GM23338 (cell line): ENCODE results near the gene A2ML1. TPM values are rescaled to one million over a fixed set of nuclear protein-coding genes. Genes with fewer than 3 reads are reported as not detected.
A peak's percentile ranks its signal among the peaks of the same experiment; 100 is the strongest.

Experiments used
- ATAC-seq: fragments of 200-7000 bp; cut with Tn5 transposase; 3 replicates; pipeline ENCODE4 v1.9.1; 2020
- DNase-seq: peaks from one replicate; pipeline ENCODE4 v3.0.0-alpha.2; 2015; ENCODE audit warnings: low spot score
- H2AFZ ChIP-seq: fragments of 200-600 bp; sonication (generic); 2 replicates; pipeline ENCODE4 v1.8.0; 2016; ENCODE audit warnings: antibody characterized with exemption, mild to moderate bottlenecking, moderate library complexity
- H3F3A ChIP-seq: fragments of 200-600 bp; sonication (generic); replicated peaks from 2 replicates; pipeline ENCODE4 v1.8.0; 2017; ENCODE audit warnings: antibody characterized with exemption, mixed run types, low read depth
- H3K27ac ChIP-seq: fragments of 200-600 bp; sonication (generic); 2 replicates; pipeline ENCODE4 v1.6.1; 2016; ENCODE audit warnings: low read depth
- H3K27me3 ChIP-seq: fragments of 200-600 bp; sonication (generic); 2 replicates; pipeline ENCODE4 v1.8.0; 2016; ENCODE audit warnings: mild to moderate bottlenecking, mixed run types, moderate library complexity; ENCODE audit not compliant: insufficient read depth
- H3K36me3 ChIP-seq: fragments of 200-600 bp; sonication (generic); 2 replicates; pipeline ENCODE4 v1.8.0; 2016; ENCODE audit warnings: mild to moderate bottlenecking; ENCODE audit not compliant: insufficient read depth
- H3K4me1 ChIP-seq: fragments of 200-600 bp; sonication (generic); 2 replicates; pipeline ENCODE4 v1.8.0; 2016; ENCODE audit warnings: mild to moderate bottlenecking, moderate library complexity; ENCODE audit not compliant: insufficient read depth
- H3K4me2 ChIP-seq: fragments of 200-600 bp; sonication (generic); 2 replicates; pipeline ENCODE4 v1.7.1; 2017; ENCODE audit warnings: mixed run types
- H3K4me3 ChIP-seq: fragments of 200-600 bp; sonication (generic); 2 replicates; pipeline ENCODE4 v1.6.1; 2016; ENCODE audit warnings: mixed run types
- H3K79me2 ChIP-seq: fragments of 200-600 bp; sonication (generic); replicated peaks from 2 replicates; pipeline ENCODE4 v1.8.0; 2017; ENCODE audit warnings: mild to moderate bottlenecking; ENCODE audit not compliant: insufficient read depth
- H3K9me2 ChIP-seq: fragments of 200-600 bp; sonication (generic); 2 replicates; pipeline ENCODE4 v1.8.0; 2017; ENCODE audit not compliant: insufficient read depth
- H4K20me1 ChIP-seq: fragments of 200-600 bp; sonication (generic); replicated peaks from 2 replicates; pipeline ENCODE4 v1.8.0; 2017; ENCODE audit warnings: mild to moderate bottlenecking; ENCODE audit not compliant: insufficient read depth
- H3K27ac Mint-ChIP-seq: 2 replicates; pipeline ENCODE4 v1.8.0; 2020; ENCODE audit warnings: inconsistent platforms, mild to moderate bottlenecking, moderate library complexity, mixed read lengths
- H3K27me3 Mint-ChIP-seq: 3 replicates; pipeline ENCODE4 v1.8.0; 2022; ENCODE audit warnings: low read depth, mild to moderate bottlenecking, moderate library complexity, mixed read lengths, inconsistent platforms; ENCODE audit not compliant: insufficient read depth, poor library complexity
- H3K36me3 Mint-ChIP-seq: 3 replicates; pipeline ENCODE4 v1.8.0; 2021; ENCODE audit warnings: low read depth, mild to moderate bottlenecking, inconsistent platforms, moderate library complexity, mixed read lengths
- H3K4me1 Mint-ChIP-seq: 3 replicates; pipeline ENCODE4 v1.8.0; 2020; ENCODE audit warnings: mild to moderate bottlenecking, inconsistent platforms, mixed read lengths
- H3K4me3 Mint-ChIP-seq: 3 replicates; pipeline ENCODE4 v1.8.0; 2021; ENCODE audit warnings: moderate library complexity, mild to moderate bottlenecking, inconsistent platforms, mixed read lengths
- H3K9me3 Mint-ChIP-seq: 3 replicates; pipeline ENCODE4 v1.8.0; 2020; ENCODE audit warnings: moderate library complexity, mild to moderate bottlenecking, inconsistent platforms, mixed read lengths
- CTCF ChIP-seq, 2 experiments: fragments of 200-600 bp in 1 of 2; sonication (generic) in 1 of 2; conservative IDR thresholded peaks; 2 replicates each; pipeline versions ENCODE4 v1.5.1 to v1.6.1; 2016 to 2017; ENCODE audit warnings: antibody characterized with exemption in 2 of 2, low read depth in 2 of 2, mild to moderate bottlenecking in 2 of 2, moderate library complexity in 1 of 2
- EZH2 ChIP-seq: fragments of 200-600 bp; sonication (generic); IDR thresholded peaks from one replicate; pipeline ENCODE4 v1.8.0; 2017; ENCODE audit warnings: antibody characterized with exemption, mild to moderate bottlenecking, low read depth; ENCODE audit not compliant: unreplicated experiment
- EZH2phosphoT487 ChIP-seq: fragments of 200-600 bp; sonication (generic); IDR thresholded peaks from one replicate; pipeline ENCODE4 v1.8.1; 2018; ENCODE audit warnings: antibody characterized with exemption; ENCODE audit not compliant: unreplicated experiment
- JUNB ChIP-seq: IDR thresholded peaks from one replicate; pipeline ENCODE4 v1.6.1; 2016; ENCODE audit warnings: antibody characterized with exemption; ENCODE audit not compliant: unreplicated experiment
- NANOG ChIP-seq: IDR thresholded peaks from 2 replicates; pipeline ENCODE4 v1.6.1; 2016; ENCODE audit warnings: antibody characterized with exemption, borderline replicate concordance
- POLR2AphosphoS5 ChIP-seq: IDR thresholded peaks from 2 replicates; pipeline ENCODE4 v1.6.1; 2016; ENCODE audit warnings: antibody characterized with exemption, low read depth
- REST ChIP-seq: IDR thresholded peaks from one replicate; pipeline ENCODE4 v1.6.1; 2018; ENCODE audit warnings: antibody characterized with exemption; ENCODE audit not compliant: unreplicated experiment
- STAT1 ChIP-seq: IDR thresholded peaks from one replicate; pipeline ENCODE4 v1.6.1; 2016; ENCODE audit warnings: antibody characterized with exemption; ENCODE audit not compliant: unreplicated experiment
- ZNF114 ChIP-seq: fragments of 250-450 bp; sonication (Bioruptor Pico); IDR thresholded peaks from 2 replicates; pipeline ENCODE4 v1.5.0; 2020; ENCODE audit warnings: mild to moderate bottlenecking, moderate library complexity
- polyA plus RNA-seq: library from polyadenylated mRNA; unstranded; fragments of >200 nt; fragmentation: Nextera tagmentation; extraction: Ambion mirVana; gene quantifications from 2 replicates; pipeline ENCODE4 v1.2.1, GENCODE V29; 2016
- total RNA-seq: library from RNA; depleted of rRNA; stranded (reverse); fragments of >200 nt; shearing (Covaris generic); gene quantifications from 2 replicates; pipeline ENCODE4 v1.2.3, GENCODE V29; 2014
- TF ChIP-seq, protein P1 (sequence below): fragments of 250-450 bp; sonication (Bioruptor Pico); IDR thresholded peaks from 2 replicates; pipeline ENCODE4 v1.5.0; 2020; ENCODE audit warnings: mild to moderate bottlenecking, moderate library complexity

Gene A2ML1
- total and polyA plus RNA-seq, 2 experiments from 2014 or later: 3.8 to 6.0 TPM

DNA sequence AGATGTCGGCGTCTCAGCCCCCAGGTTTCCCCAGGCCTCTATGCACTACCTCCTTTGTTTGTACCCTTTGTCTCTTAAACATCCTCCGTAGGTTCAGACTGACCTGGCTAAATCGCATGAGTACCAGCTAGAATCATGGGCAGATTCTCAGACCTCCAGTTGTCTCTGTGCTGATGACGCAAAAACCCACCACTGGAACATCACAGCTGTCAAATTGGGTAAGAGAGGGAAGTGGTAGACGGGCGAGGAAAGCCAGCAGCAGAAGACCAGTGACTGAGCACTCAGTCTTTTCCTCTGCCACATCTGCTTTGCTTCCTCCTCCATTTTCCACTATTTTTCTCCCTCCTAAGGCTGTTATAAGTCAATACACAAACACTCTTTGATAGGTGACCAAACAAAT is 29.7 kb downstream of the A2ML1 start:
- H3K4me3 Mint-ChIP-seq: no peak overlapping the region
- no peaks in the 10 kb centered on the region for H4K20me1 ChIP-seq
- H2AFZ ChIP-seq: no peak overlapping the region
- peak overlapping the region; percentile 75; the same call in 1 of the 2 replicates for H3K27ac Mint-ChIP-seq
- H3K4me3 ChIP-seq: no peak overlapping the region
- no peak overlapping the region for H3K4me2 ChIP-seq
- H3F3A ChIP-seq: no peaks in the 10 kb centered on the region
- ATAC-seq (no peak), DNase-seq (no peak)
- H3K79me2 ChIP-seq: no peaks in the 10 kb centered on the region
- H3K9me3 Mint-ChIP-seq: no peaks in the 10 kb centered on the region
- no peak overlapping the region for H3K27ac ChIP-seq
- TF ChIP-seq, protein P1, sequence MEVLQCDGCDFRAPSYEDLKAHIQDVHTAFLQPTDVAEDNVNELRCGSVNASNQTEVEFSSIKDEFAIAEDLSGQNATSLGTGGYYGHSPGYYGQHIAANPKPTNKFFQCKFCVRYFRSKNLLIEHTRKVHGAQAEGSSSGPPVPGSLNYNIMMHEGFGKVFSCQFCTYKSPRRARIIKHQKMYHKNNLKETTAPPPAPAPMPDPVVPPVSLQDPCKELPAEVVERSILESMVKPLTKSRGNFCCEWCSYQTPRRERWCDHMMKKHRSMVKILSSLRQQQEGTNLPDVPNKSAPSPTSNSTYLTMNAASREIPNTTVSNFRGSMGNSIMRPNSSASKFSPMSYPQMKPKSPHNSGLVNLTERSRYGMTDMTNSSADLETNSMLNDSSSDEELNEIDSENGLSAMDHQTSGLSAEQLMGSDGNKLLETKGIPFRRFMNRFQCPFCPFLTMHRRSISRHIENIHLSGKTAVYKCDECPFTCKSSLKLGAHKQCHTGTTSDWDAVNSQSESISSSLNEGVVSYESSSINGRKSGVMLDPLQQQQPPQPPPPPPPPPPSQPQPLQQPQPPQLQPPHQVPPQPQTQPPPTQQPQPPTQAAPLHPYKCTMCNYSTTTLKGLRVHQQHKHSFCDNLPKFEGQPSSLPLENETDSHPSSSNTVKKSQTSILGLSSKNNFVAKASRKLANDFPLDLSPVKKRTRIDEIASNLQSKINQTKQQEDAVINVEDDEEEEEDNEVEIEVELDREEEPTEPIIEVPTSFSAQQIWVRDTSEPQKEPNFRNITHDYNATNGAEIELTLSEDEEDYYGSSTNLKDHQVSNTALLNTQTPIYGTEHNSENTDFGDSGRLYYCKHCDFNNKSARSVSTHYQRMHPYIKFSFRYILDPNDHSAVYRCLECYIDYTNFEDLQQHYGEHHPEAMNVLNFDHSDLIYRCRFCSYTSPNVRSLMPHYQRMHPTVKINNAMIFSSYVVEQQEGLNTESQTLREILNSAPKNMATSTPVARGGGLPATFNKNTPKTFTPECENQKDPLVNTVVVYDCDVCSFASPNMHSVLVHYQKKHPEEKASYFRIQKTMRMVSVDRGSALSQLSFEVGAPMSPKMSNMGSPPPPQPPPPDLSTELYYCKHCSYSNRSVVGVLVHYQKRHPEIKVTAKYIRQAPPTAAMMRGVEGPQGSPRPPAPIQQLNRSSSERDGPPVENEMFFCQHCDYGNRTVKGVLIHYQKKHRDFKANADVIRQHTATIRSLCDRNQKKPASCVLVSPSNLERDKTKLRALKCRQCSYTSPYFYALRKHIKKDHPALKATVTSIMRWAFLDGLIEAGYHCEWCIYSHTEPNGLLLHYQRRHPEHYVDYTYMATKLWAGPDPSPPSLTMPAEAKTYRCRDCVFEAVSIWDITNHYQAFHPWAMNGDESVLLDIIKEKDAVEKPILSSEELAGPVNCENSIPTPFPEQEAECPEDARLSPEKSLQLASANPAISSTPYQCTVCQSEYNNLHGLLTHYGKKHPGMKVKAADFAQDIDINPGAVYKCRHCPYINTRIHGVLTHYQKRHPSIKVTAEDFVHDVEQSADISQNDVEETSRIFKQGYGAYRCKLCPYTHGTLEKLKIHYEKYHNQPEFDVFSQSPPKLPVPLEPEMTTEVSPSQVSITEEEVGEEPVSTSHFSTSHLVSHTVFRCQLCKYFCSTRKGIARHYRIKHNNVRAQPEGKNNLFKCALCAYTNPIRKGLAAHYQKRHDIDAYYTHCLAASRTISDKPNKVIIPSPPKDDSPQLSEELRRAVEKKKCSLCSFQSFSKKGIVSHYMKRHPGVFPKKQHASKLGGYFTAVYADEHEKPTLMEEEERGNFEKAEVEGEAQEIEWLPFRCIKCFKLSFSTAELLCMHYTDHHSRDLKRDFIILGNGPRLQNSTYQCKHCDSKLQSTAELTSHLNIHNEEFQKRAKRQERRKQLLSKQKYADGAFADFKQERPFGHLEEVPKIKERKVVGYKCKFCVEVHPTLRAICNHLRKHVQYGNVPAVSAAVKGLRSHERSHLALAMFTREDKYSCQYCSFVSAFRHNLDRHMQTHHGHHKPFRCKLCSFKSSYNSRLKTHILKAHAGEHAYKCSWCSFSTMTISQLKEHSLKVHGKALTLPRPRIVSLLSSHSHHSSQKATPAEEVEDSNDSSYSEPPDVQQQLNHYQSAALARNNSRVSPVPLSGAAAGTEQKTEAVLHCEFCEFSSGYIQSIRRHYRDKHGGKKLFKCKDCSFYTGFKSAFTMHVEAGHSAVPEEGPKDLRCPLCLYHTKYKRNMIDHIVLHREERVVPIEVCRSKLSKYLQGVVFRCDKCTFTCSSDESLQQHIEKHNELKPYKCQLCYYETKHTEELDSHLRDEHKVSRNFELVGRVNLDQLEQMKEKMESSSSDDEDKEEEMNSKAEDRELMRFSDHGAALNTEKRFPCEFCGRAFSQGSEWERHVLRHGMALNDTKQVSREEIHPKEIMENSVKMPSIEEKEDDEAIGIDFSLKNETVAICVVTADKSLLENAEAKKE: no peak
- TF ChIP-seq STAT1 (no peak), EZH2 (no peak), NANOG (no peak), REST (no peak), JUNB (no peak), ZNF114 (no peak), CTCF (conservative IDR thresholded peaks at IDR 0.05; ENCODE audit: low read depth in 2 of 2) (no peak), EZH2phosphoT487 (no peak), POLR2AphosphoS5 (no peak)
- no peaks in the 10 kb centered on the region for H3K4me1 ChIP-seq
- no peaks in the 10 kb centered on the region; the same call in 1 of the 2 replicates for H3K36me3 ChIP-seq
- no peaks in the 10 kb centered on the region for H3K27me3 ChIP-seq
- peaks cover 7% of the 10 kb centered on the region for H3K4me1 Mint-ChIP-seq
- H3K9me2 ChIP-seq: no peaks in the 10 kb centered on the region
- peaks cover 7% of the 10 kb centered on the region for H3K27me3 Mint-ChIP-seq
- peaks cover 37% of the 10 kb centered on the region for H3K36me3 Mint-ChIP-seq
